Endodermal cell (in vitro differentiated cells): Measurements from ENCODE around the gene PTPRE. TPM values are rescaled to one million over a fixed set of nuclear protein-coding genes. Genes with fewer than 3 reads are reported as not detected.

Experiments
- DNase-seq: peaks from one replicate; pipeline ENCODE4 v3.0.0-alpha.2; 2017
- H3K27ac ChIP-seq: 2 replicates; pipeline ENCODE4 v1.5.1; 2013; ENCODE audit warnings: mild to moderate bottlenecking, low read depth, low read length, moderate library complexity
- H3K27me3 ChIP-seq: 2 replicates; pipeline ENCODE4 v1.6.1; 2013; ENCODE audit warnings: mild to moderate bottlenecking, low read length, moderate library complexity; ENCODE audit not compliant: insufficient read depth, control insufficient read depth, poor library complexity, severe bottlenecking
- H3K36me3 ChIP-seq: 2 replicates; pipeline ENCODE4 v1.7.0; 2013; ENCODE audit warnings: mild to moderate bottlenecking, low read length, moderate library complexity; ENCODE audit not compliant: control insufficient read depth, insufficient read depth
- H3K4me1 ChIP-seq: one replicate; pipeline ENCODE4 v1.7.0; 2013; ENCODE audit warnings: low read length; ENCODE audit not compliant: control insufficient read depth, insufficient read depth
- H3K4me3 ChIP-seq: 2 replicates; pipeline ENCODE4 v1.5.1; 2013; ENCODE audit warnings: mild to moderate bottlenecking, low read length, moderate library complexity
- H3K9ac ChIP-seq: 2 replicates; pipeline ENCODE4 v1.6.1; 2013; ENCODE audit warnings: mild to moderate bottlenecking, low read length, moderate library complexity; ENCODE audit not compliant: poor library complexity, severe bottlenecking; ENCODE audit errors: extremely low read depth
- H3K9me3 ChIP-seq: 2 replicates; pipeline ENCODE4 v1.6.1; 2013; ENCODE audit warnings: mild to moderate bottlenecking, low read length, moderate library complexity; ENCODE audit not compliant: control insufficient read depth
- H3K27ac Mint-ChIP-seq: 2 replicates; pipeline ENCODE4 v1.8.0; 2020; ENCODE audit warnings: mixed read lengths
- H3K27me3 Mint-ChIP-seq: 2 replicates; pipeline ENCODE4 v1.8.0; 2021; ENCODE audit warnings: mild to moderate bottlenecking, mixed read lengths; ENCODE audit not compliant: insufficient read depth
- H3K36me3 Mint-ChIP-seq: 2 replicates; pipeline ENCODE4 v1.8.0; 2020; ENCODE audit warnings: low read depth, mixed read lengths
- H3K4me1 Mint-ChIP-seq: 2 replicates; pipeline ENCODE4 v1.8.0; 2020; ENCODE audit warnings: mixed read lengths
- H3K4me3 Mint-ChIP-seq: 2 replicates; pipeline ENCODE4 v1.8.0; 2020; ENCODE audit warnings: mild to moderate bottlenecking, moderate library complexity, mixed read lengths
- H3K9me3 Mint-ChIP-seq: 2 replicates; pipeline ENCODE4 v1.8.0; 2020; ENCODE audit warnings: mild to moderate bottlenecking, mixed read lengths
- CTCF ChIP-seq: fragments of 200-600 bp; sonication (generic); conservative IDR thresholded peaks from 2 replicates; pipeline ENCODE4 v1.5.0; 2021; ENCODE audit warnings: antibody characterized with exemption, mild to moderate bottlenecking
- WGBS, 2 experiments: methylation state at CpG; one replicate each; pipeline versions ENCODE4 v1.1.5 to v1.1.7; 2013; ENCODE audit warnings: missing lambda C conversion rate in 2 of 2, mixed read lengths in 1 of 2; ENCODE audit not compliant: insufficient coverage in 1 of 2, insufficient read length in 1 of 2; 5-methylcytosine and 5-hydroxymethylcytosine counted together
- total RNA-seq, 2 donors: library from RNA; stranded (reverse); fragmentation: NEBNext Ultra II Directional in 1 of 2; extraction: Animal tissue kit (Norgen Biotek cat#: 25700) in 1 of 2; gene quantifications; 2 replicates in 1 of 2; 3 replicates in 1 of 2; pipeline ENCODE4 v1.2.1, GENCODE V29; 2021

PTPRE gene
- total RNA-seq, 2 donors from 2014 or later = 0.75 to 3.0 TPM

DNA sequence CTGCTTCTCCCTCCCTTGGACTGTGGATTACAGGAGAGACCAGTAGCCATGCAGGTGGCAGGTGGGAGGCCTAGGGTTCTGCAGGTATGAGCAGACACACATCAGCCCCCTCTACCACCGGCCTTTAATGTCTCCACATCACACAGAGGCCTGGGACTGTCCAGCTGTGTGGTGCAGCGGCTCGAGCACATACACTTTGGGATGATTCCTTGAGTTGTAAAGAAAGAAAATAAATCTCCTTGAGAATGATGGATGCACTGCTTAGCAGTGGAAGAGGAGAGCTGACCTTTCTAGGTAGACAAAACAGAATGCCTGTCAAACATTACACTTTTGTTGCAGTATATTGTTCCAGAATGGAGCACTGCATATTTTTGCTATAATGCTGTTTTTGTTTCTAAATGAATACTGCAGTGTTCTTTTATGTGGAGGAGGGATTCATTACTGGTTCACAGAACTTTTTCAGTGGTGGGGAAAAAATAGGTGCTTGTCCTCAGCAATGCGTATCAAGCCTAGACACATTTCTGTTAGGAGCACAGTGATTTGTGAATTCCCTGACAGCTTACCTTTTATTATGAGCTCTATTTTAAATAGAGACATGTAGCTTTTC, 66.0 kb downstream of the PTPRE start:
- Histone ChIP-seq H3K4me1 (peaks cover 11% of the 10 kb centered on the region), H3K9ac (no peak overlapping the region), H3K27ac (no peak overlapping the region), H3K4me3 (no peak overlapping the region), H3K36me3 (no peaks in the 10 kb centered on the region), H3K27me3 (no peaks in the 10 kb centered on the region), H3K9me3 (no peaks in the 10 kb centered on the region)
- Mint-ChIP-seq H3K36me3 (no peaks in the 10 kb centered on the region), H3K27me3 (no peaks in the 10 kb centered on the region), H3K4me1 (peaks cover 26% of the 10 kb centered on the region), H3K9me3 (no peaks in the 10 kb centered on the region), H3K27ac (no peak overlapping the region), H3K4me3 (no peak overlapping the region)
- DNase-seq = no peak
- WGBS, 2 experiments = 90 to 100% methylated on average over 1 to 4 of the region's 4 CpGs
- TF ChIP-seq CTCF = no peak

DNA sequence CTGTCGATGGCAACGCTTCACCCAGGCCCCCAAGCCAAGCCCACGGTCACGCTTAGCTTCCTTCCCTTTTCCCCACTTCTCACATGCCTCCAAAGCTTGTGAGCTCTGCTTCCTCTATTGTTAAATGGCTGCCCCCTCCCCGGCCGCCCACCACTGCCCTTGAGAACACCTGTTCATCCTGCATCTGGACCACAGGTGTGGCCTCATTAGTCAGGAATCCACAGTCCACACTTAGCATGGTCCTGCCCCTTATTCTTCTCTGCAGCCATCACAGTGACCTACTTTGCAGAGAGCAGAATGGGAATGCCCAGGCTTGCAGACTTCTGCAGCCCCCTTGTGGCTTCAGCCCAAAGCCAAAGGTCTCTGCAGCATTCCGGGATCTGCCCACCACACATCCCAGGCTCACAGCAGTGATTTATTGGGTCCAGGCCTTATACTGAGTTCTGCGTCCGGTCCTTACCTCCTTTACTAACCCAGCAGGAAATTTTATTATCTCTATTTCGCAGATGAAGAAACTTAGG, 66.9 kb downstream of the PTPRE start:
- Histone ChIP-seq H3K4me3 (no peak overlapping the region), H3K4me1 (peaks cover 4% of the 10 kb centered on the region), H3K36me3 (no peaks in the 10 kb centered on the region), H3K27me3 (no peaks in the 10 kb centered on the region), H3K9me3 (no peaks in the 10 kb centered on the region), H3K9ac (no peak overlapping the region), H3K27ac (no peak overlapping the region)
- H3K9me3 Mint-ChIP-seq = no peaks in the 10 kb centered on the region
- no peak overlapping the region for H3K27ac Mint-ChIP-seq
- H3K27me3 Mint-ChIP-seq = no peaks in the 10 kb centered on the region
- peak; percentile 79 for TF ChIP-seq CTCF
- WGBS, 2 experiments = 84 to 96% methylated on average over 3 to 10 of the region's 10 CpGs
- DNase-seq = peak; percentile 75
- H3K4me1 Mint-ChIP-seq = peaks cover 16% of the 10 kb centered on the region
- no peaks in the 10 kb centered on the region for H3K36me3 Mint-ChIP-seq
- H3K4me3 Mint-ChIP-seq = no peak overlapping the region

DNA sequence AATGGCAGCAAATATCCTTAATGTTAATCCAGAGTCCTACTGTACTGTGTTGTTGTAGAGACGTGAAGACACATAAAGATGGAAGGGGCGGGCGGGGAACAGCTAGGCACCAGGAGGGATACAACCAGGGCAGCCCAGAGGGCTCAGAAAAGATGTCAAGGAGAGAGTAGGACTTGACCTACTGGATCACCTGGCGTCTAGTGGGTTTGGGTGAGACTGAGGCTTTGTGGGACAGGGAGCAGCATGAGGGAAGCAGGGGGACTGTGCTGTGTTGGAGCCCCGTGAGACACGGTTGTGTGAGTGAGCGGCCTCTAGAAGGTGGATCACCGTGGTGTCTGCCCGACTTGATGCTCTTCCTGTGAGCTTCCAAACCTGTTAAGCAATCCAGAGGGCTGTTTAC, 68.0 kb downstream of the PTPRE start:
- no peak overlapping the region for H3K27ac Mint-ChIP-seq
- peaks cover 2% of the 10 kb centered on the region for H3K4me1 ChIP-seq
- no peaks in the 10 kb centered on the region for H3K27me3 ChIP-seq
- WGBS, 2 experiments = 91 to 100% methylated on average over 2 to 9 of the region's 9 CpGs
- H3K27me3 Mint-ChIP-seq = no peaks in the 10 kb centered on the region
- no peak overlapping the region for H3K27ac ChIP-seq
- no peaks in the 10 kb centered on the region for H3K36me3 ChIP-seq
- H3K9me3 Mint-ChIP-seq = peaks cover 2% of the 10 kb centered on the region
- TF ChIP-seq CTCF = no peak
- no peak overlapping the region for H3K9ac ChIP-seq
- no peak for DNase-seq
- no peaks in the 10 kb centered on the region for H3K36me3 Mint-ChIP-seq
- no peak overlapping the region for H3K4me3 Mint-ChIP-seq
- no peaks in the 10 kb centered on the region for H3K9me3 ChIP-seq
- H3K4me1 Mint-ChIP-seq = peaks cover 12% of the 10 kb centered on the region
- no peak overlapping the region for H3K4me3 ChIP-seq
